Measurements from ENCODE around the gene RDH8.

The RDH8 gene

GRCh38 chr19:10013316-10013715 is at the start of gene RDH8:
Gene RDH8 (plus strand): TSS chr19:10013483. CDS start chr19:10013498, 15 bp downstream.
- DNase-seq (ENCODE audit: low spot score): no peak

GRCh38 chr19:9966024-9966423 is 47.3 kb upstream of the RDH8 start:
- DNase-seq (ENCODE audit: low spot score): no peak

GRCh38 chr19:9966448-9966847 is 46.8 kb upstream of the RDH8 start:
- no peak for DNase-seq (ENCODE audit: low spot score)

- no peak for DNase-seq (ENCODE audit: low spot score)
These were observed 46.0 kb upstream of the RDH8 start for GRCh38 chr19:9967326-9967725.

- DNase-seq (ENCODE audit: low spot score): no peak
These were observed 44.2 kb upstream of the RDH8 start for GRCh38 chr19:9968820-9969687.

- no peak for DNase-seq (ENCODE audit: low spot score)
These were observed 43.7 kb upstream of the RDH8 start for GRCh38 chr19:9969688-9969975.

- DNase-seq (ENCODE audit: low spot score): no peak
These were observed 42.8 kb upstream of the RDH8 start for GRCh38 chr19:9970481-9970880.

- no peak for DNase-seq (ENCODE audit: low spot score)
These were observed 42.0 kb upstream of the RDH8 start for GRCh38 chr19:9971166-9971897.

- DNase-seq (ENCODE audit: low spot score): no peak
These were observed 41.2 kb upstream of the RDH8 start for GRCh38 chr19:9972103-9972502.

GRCh38 chr19:9981406-9982260 is 31.6 kb upstream of the RDH8 start:
- DNase-seq (ENCODE audit: low spot score): no peak

- no peak for DNase-seq (ENCODE audit: low spot score)
These were observed 26.4 kb upstream of the RDH8 start for GRCh38 chr19:9986787-9987281.

- DNase-seq (ENCODE audit: low spot score): no peak
These were observed 23.8 kb upstream of the RDH8 start for GRCh38 chr19:9989504-9989903.

GRCh38 chr19:9991425-9992191 is 21.7 kb upstream of the RDH8 start:
- no peak for DNase-seq (ENCODE audit: low spot score)

- no peak for DNase-seq (ENCODE audit: low spot score)
These were observed 18.2 kb upstream of the RDH8 start for GRCh38 chr19:9995084-9995483.

- DNase-seq (ENCODE audit: low spot score): no peak
These were observed 17.3 kb upstream of the RDH8 start for GRCh38 chr19:9995999-9996398.

GRCh38 chr19:9996541-9996940 is 16.7 kb upstream of the RDH8 start:
- DNase-seq (ENCODE audit: low spot score): no peak

GRCh38 chr19:10000171-10000826 is 13.0 kb upstream of the RDH8 start:
- peak; percentile 64 for DNase-seq (ENCODE audit: low spot score)

- no peak for DNase-seq (ENCODE audit: low spot score)
These were observed 11.4 kb upstream of the RDH8 start for GRCh38 chr19:10001899-10002298.

- DNase-seq (ENCODE audit: low spot score): no peak
These were observed 10.0 kb upstream of the RDH8 start for GRCh38 chr19:10003271-10003670.

- no peak for DNase-seq (ENCODE audit: low spot score)
These were observed 8.7 kb upstream of the RDH8 start for GRCh38 chr19:10004617-10005016.
